GM18526 (cell line): ENCODE results near the gene CCL25.

Experiments
- POLR2A ChIP-seq: IDR thresholded peaks from 3 replicates; pipeline ENCODE4 v1.6.1; 2011; ENCODE audit not compliant: insufficient read length; ENCODE audit errors: extremely low read depth

CCL25 gene

DNA sequence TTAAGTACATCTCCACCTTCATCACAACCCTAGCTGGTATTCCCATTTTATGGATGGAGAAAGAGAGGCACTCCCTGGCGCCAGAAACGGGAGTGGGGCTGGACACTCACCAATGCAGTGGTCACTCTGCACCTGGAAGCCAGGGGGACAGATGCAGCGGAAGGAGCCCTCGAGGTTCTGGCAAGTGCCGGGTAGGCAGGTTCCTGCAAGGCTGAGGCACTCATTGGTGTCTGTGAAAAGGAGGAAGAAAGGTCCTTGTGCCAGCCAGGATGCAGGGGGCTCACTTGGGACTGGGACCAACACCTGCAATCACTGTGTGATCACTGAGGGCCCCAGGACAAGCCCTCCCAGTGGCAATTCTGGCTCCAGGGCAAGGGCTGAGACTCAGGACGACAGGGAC lies 41.8 kb downstream of the CCL25 start:
- TF ChIP-seq POLR2A: no peak

DNA sequence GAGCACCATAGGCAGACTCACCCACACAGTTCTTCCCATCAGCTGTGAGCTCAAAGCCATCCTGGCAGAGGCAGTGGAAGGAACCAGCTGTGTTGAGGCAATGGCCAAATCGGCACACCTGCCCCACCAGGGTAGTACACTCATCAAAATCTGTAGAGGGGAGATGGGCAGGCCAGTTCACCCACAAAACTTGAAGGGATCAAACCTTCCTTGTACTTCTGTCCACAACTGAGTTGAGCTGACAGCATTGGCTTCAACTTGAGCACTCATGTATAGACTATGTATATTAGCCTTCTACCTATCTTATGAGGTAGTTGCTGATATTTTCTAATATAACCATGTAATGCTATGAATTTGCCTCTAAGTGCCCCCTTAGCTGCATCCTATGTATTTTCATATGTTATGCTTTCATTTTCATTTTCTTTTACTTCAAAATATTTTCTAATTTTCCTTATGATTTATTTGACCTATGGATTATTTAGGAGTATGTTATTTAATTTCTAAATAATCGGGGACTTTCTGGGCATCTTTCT lies 42.9 kb downstream of the CCL25 start:
- TF ChIP-seq POLR2A: no peak

DNA sequence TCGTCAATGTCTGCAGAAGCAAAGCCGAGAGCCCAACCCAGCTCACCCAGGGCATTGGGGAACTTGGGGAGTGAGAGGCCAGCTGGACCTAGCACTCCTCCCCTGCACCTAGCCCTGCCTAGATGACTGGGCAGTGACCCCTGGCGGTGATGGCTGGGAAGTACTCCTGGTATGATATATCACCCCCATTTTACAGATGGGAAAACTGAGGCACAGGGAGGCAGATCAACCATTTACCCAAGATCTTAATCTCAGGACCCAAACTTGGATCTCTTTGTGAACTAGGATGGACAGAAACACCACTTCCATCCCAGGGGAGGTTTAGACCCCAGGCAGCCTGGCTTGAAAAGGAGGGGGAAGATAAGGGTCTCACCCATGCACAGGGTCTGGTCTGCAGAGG lies 43.5 kb downstream of the CCL25 start:
- no peak for TF ChIP-seq POLR2A

DNA sequence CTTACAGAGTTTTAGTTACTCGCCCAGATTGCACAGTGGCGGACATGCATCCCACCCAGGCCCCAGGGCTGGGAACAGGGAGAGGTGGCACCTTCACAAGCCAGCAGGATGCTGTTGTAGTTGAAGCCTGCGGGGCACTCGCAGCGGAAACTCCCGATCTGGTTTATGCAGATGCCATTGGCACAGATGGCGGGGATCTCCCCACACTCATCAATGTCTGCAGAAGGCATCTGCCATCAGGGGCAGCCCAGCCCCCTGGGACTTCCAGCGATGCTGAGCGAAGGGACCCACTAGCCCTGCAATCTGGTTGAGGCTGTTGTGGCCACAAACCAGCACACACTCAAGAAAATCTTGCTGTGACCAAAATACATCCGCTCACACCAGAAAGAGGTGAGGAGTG lies 44.6 kb downstream of the CCL25 start:
- TF ChIP-seq POLR2A: no peak

DNA sequence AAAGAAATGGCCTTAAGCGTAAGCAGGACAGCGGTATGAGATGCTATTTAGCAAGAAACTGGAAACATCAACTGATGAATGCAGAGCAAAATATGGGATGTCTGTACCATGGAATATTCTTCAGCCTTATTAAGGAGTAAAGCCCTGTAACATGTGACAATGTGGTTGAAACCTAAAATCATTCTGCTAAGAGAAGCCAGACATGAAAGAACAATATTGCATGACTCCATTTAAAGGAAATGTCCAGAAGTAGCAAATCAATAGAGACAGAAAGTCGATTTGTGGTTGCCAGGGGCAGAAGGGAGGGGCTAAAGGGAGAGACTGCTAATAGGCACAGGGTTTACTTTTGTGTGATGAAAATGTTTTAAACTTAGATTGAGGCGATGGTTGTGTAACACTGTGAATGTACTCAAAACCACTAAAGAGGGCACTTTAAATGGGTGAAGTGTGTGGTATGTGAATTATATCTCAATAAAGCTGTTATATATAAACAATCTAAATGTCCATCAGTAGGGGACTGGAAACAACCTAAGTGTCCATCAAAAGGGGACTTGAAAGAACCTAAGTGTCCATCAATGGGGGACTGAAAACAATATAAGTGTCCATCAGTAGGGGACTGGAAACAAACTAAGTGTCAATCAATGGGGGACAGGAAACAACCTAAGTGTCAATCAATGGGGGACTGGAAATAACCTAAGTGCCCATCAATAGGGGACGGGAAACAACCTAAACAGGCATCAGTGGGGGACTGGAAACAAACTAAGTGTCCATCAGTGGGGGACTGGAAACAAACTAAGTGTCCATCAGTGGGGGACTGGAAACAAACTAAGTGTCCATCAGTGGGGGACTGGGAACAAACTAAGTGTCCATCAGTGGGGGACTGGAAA lies 45.4 kb downstream of the CCL25 start:
- no peak for TF ChIP-seq POLR2A

DNA sequence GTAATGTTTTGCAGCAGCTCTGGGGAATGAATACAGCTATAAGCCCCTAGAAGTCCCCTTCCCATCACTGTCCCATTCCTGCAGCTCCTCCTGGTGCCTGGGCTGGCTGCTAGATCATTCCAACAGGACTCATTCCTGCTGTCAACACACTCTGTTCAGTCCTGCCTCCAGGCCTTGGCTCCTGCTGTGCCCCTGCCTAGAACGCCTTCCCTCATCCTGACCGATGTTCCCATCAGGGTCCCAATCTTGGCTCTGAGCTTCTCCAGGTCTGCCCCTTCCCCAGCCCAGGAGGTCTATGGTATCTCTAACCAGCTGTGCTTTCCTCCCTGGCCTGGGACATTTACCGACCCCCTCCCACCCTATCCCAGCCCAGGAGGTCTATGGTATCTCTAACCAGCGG lies 48.8 kb downstream of the CCL25 start:
- TF ChIP-seq POLR2A: no peak

DNA sequence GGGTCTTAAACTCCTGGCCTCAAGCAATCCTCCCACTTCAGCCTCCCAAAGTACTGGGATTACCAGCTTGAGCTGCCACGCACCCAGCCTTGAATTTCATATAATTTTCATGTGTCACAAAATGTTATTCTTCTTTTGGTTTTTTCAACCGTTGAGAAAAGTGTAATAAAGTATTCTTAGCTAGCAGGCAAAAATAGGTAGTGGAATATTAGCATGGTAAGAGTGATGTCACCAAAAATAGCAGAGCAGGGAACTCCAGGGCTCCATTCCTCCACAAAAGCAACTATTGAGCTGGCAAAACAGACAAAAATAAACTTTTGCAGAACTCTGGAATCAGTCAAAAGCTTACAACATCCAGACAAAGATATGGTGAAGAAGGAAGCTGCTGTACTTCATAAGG lies 52.9 kb downstream of the CCL25 start:
- no peak for TF ChIP-seq POLR2A

DNA sequence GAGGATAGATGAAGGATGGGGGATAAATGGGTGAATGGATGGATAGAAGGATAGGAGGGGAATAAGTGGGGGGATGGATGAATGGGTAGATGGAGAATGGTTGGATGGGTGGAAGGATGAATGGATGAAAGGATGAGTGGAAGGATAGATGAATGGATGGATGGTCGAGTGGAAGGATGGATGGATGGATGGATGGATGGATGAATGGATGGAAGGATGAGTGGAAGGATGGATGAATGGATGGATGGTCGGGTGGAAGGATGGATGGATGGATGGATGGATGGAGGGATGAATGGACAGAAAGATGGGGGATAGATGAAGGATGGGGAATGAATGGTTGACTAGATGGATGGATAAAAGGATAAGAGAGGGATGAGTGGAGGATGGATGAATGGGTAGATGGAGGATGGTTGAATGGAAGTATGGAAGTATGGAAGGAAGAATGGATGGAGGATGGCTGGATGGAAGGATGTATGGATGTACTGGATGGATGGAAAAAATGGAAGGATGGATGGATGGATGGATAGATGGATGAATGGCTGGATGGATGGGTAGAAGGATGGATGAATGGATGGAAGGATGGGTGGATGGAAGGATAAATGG lies 54.8 kb downstream of the CCL25 start:
- no peak for TF ChIP-seq POLR2A

DNA sequence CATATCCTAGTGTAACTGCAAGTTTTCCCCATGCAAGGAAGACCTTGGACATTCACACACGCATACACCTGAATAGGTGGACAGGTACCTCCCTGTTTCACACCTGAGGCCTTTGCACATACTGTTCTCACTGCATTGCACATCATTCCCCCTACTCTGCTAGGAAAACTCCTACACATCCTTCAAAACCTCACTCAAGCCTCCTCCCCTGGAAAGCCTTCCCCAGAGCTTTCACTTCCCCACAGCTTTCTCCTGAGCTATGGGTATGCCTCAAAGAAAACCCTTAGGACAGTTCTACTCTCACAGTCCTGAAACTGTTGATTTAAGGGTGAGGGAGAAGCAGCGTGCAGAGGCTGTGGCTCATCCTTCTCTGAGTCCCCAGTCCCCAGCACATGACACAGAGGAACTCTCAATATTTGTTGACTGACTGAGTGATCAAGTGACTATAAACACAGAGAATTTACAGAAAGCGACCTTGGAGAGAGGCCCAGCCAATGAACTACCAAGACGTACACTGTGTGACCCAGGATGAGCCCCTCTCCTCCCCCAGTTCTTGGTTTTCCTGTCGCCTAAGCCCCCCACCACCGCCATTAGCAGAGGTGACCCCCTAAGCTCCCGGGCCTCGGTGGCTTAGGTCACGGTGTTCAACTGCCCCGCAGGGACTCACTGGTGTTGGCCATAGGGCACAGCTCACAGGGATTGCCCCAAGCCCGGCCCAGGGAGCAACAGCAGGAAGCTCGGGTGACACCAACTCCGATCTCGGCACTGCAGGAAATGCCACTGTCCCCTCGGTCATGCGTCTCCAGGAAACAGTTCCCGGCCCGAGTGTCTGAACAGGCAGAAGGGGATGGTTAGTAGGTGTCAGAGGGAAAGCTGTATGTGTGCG lies 56.2 kb downstream of the CCL25 start:
- no peak for TF ChIP-seq POLR2A

DNA sequence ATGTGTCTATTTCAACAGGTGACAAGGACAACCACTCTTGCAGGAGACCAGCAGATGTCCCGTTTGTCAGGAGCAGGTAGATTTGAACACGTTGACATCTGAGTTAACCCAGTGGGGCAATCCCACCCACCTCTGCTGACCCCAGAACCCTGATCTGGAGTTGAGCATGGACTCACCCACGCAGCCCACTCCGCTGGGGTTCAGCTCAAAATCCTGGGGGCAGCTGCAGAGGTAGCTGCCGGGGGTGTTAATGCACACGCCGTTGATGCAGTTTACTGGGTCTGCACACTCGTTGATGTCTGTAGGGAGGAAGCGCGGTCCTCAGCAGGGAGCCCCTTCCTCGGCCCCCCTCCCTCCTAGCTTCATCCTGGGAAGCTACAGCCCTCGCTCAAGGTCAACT lies 56.9 kb downstream of the CCL25 start:
- no peak for TF ChIP-seq POLR2A

DNA sequence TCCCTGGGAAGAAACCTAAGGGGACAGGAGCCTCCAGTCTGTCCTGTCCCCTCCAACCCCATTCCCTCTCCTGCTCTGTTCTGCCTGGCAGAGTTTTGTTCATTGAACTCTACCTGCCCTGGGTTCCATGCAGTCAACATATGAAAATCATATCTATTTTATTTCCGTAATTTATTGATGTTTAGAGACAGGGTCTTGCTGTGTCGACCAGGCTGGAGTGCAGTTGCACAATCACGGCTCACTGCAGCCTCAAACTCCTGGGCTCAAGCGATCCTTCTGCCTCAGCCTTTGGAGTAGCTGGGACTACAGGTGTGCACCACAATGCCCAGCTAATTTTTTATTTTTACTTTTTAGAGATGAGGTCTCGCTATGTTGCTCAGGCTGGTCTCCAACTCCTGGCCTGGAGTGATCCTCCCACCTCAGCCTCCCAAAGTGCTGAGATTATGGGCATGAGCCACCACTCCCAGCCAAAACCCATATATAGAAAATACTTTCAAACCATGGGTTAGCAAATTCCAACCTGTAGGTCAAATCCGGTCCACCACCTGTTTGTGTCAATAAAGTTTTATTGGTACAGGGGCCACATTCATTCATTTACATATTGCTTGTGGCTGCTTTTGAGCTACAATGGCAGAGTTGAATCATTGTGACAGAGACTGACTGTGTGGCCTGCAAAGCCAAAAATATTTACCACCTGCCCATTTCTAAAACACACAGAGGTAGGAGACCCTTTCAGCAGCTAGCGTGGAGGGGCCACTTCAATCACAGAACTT lies 57.5 kb downstream of the CCL25 start:
- TF ChIP-seq POLR2A: no peak

DNA sequence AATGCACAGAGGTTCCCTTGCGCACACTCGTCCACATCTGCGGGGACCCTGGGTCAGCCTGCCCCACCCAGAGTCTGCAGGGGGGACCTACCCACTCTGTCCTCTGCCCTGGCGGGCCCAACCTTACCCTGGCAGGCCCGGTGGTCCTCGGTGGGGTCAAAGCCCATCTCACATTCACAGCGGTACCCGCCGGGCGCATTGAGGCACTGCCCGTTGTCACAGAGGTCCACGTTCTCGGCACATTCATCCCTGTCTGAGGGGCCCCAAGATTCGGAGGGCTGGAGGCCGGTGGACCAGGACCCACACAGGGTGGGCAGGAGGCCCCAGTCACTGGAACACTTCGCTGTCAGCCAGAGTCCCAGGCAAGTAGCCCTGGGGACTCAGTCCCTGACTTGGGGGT lies 58.4 kb downstream of the CCL25 start:
- TF ChIP-seq POLR2A: no peak

DNA sequence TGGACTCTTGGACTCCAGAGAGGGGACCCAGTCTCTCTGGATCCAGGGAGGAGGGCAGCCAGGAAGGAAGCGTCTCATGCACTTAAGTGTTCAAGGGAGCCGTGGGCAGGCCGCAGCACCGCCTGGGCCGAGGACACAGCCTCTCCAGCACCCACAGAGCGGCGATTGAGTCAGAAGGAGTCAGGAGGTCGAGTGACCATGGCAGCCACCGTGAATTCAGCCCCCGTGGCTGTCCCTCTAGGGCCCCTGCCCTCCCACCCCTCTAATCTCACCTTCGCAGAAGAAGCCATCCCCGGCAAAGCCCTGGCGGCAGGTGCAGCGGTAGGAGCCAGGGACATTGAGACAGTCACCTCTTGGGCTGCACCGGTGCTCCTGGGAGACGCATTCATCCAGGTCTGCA lies 58.8 kb downstream of the CCL25 start:
- no peak for TF ChIP-seq POLR2A
